HepG2 (cell line): ENCODE results near the gene FUT1. TPM values are rescaled to one million over a fixed set of nuclear protein-coding genes. Genes with fewer than 3 reads are reported as not detected.

Experiments used
- ADNP ChIP-seq: sonication (generic); formaldehyde crosslinking; IDR thresholded peaks from 2 replicates; pipeline ENCODE4 v1.4.0; 2020; ENCODE audit warnings: missing genetic modification reagents
- BRCA1 ChIP-seq: sonication (generic); formaldehyde crosslinking; IDR thresholded peaks from 2 replicates; pipeline ENCODE4 v1.4.0; 2020; ENCODE audit warnings: missing genetic modification reagents
- HMGXB4 ChIP-seq, 2 experiments: sonication (generic) in 1 of 2; formaldehyde crosslinking in 1 of 2; IDR thresholded peaks; 2 replicates each; pipeline versions ENCODE4 v1.4.0 to v1.6.1; 2018 to 2020; ENCODE audit warnings: missing genetic modification reagents in 2 of 2, borderline replicate concordance in 1 of 2, low read depth in 1 of 2, mild to moderate bottlenecking in 1 of 2, missing biosample characterization in 1 of 2
- STAT6 ChIP-seq: sonication (generic); formaldehyde crosslinking; IDR thresholded peaks from 2 replicates; pipeline ENCODE4 v1.4.0; 2020; ENCODE audit warnings: missing genetic modification reagents, mild to moderate bottlenecking, borderline replicate concordance
- ZNF280B ChIP-seq: sonication (generic); formaldehyde crosslinking; IDR thresholded peaks from 2 replicates; pipeline ENCODE4 v1.5.0; 2020; ENCODE audit warnings: missing genetic modification reagents, mild to moderate bottlenecking, borderline replicate concordance
- ZNF407 ChIP-seq: sonication (generic); formaldehyde crosslinking; IDR thresholded peaks from one replicate; pipeline ENCODE4 v1.5.1; 2020; ENCODE audit warnings: mild to moderate bottlenecking, missing genetic modification reagents; ENCODE audit errors: not compliant biosample characterization
- ZNF660 ChIP-seq: sonication (generic); formaldehyde crosslinking; IDR thresholded peaks from 2 replicates; pipeline ENCODE4 v1.5.1; 2020; ENCODE audit warnings: mild to moderate bottlenecking, low read depth, missing genetic modification reagents, borderline replicate concordance
- polyA plus RNA-seq, 8 experiments: library from polyadenylated mRNA; depleted of rRNA in 3 of 8; stranded (reverse) in 7 of 8; unstranded in 1 of 8; fragments of >200 nt; fragmentation: Illumina TruSeq in 4 of 8; extraction: Trizol in 4 of 8; gene quantifications; 2 replicates each; pipeline versions ENCODE4 v1.2.1 to v1.2.3, GENCODE V29; 2011 to 2016; ENCODE audit warnings: low read depth in 4 of 8, missing spikeins in 1 of 8, mixed read lengths in 1 of 8; ENCODE audit not compliant: insufficient read depth in 1 of 8
- total RNA-seq, 5 experiments: library from RNA; depleted of rRNA; stranded (reverse); fragments of >200 nt; fragmentation: Illumina TruSeq; extraction: Trizol; gene quantifications; 2 replicates each; pipeline ENCODE4 v1.2.3, GENCODE V29; 2016; ENCODE audit warnings: low read depth in 1 of 5

Gene FUT1
- total and polyA plus RNA-seq, 2 of the 13 experiments (the other 11 are each of a cell fraction or from before 2014, with no cell fraction given), result 0.07 to 1.1 TPM

- TF ChIP-seq STAT6 (CRISPR knock-in tag), result no peak
- no peak for TF ChIP-seq ZNF407 (CRISPR knock-in tag)
- TF ChIP-seq ADNP (CRISPR knock-in tag), result no peak
- no peak for TF ChIP-seq ZNF280B (CRISPR knock-in tag)
- TF ChIP-seq HMGXB4 (CRISPR knock-in tag; IDR thresholded peaks at IDR 0.05; ENCODE audit: borderline replicate concordance in 1 of 2, low read depth in 1 of 2), result peak; percentile 62 to 64; a peak in 2 of 4 replicates
- no peak for TF ChIP-seq BRCA1
- TF ChIP-seq ZNF660 (CRISPR knock-in tag), result no peak
Measured at GRCh38 chr19:48738557-48739403, 13.7 kb downstream of the FUT1 start (continued).
